Cortex of kidney (tissue), 1 donor: Measurements from ENCODE around the gene EFCAB11.

ENCODE experiments used
- DNase-seq: peaks from one replicate; lab custom pipeline; 2025; lab: John Stamatoyannopoulos, UW

EFCAB11 gene

GRCh38 chr14:89866458-89866857 lies 88.1 kb downstream of the EFCAB11 start:
- DNase-seq = no peak

- no peak for DNase-seq
These were observed 89.4 kb downstream of the EFCAB11 start for GRCh38 chr14:89865153-89865552.

GRCh38 chr14:89862856-89863255 lies 91.7 kb downstream of the EFCAB11 start:
- no peak for DNase-seq

GRCh38 chr14:89861630-89862029 lies 92.9 kb downstream of the EFCAB11 start:
- no peak for DNase-seq

- no peak for DNase-seq
These were observed 96.4 kb downstream of the EFCAB11 start for GRCh38 chr14:89858089-89858488.

GRCh38 chr14:89856871-89857345 lies 97.6 kb downstream of the EFCAB11 start:
- DNase-seq = no peak

GRCh38 chr14:89855961-89856656 lies 98.4 kb downstream of the EFCAB11 start:
- no peak for DNase-seq

- DNase-seq = no peak
These were observed 100.4 kb downstream of the EFCAB11 start for GRCh38 chr14:89853936-89854693.

- DNase-seq = no peak
These were observed 103.4 kb downstream of the EFCAB11 start for GRCh38 chr14:89851106-89851505.

- DNase-seq = no peak
These were observed 104.6 kb downstream of the EFCAB11 start for GRCh38 chr14:89849931-89850330.

- DNase-seq = no peak
These were observed 106.4 kb downstream of the EFCAB11 start for GRCh38 chr14:89848165-89848564.

- DNase-seq = no peak
These were observed 109.2 kb downstream of the EFCAB11 start for GRCh38 chr14:89845346-89845745.

- DNase-seq = no peak
These were observed 110.0 kb downstream of the EFCAB11 start for GRCh38 chr14:89844508-89844907.

- DNase-seq = no peak
These were observed 111.7 kb downstream of the EFCAB11 start for GRCh38 chr14:89842837-89843236.

- no peak for DNase-seq
These were observed 112.7 kb downstream of the EFCAB11 start for GRCh38 chr14:89841851-89842250.

- DNase-seq = no peak
These were observed 117.6 kb downstream of the EFCAB11 start for GRCh38 chr14:89836830-89837469.

- no peak for DNase-seq
These were observed 120.9 kb downstream of the EFCAB11 start for GRCh38 chr14:89833661-89834060.

- no peak for DNase-seq
These were observed 121.4 kb downstream of the EFCAB11 start for GRCh38 chr14:89833120-89833532.

GRCh38 chr14:89828471-89829165 lies 125.9 kb downstream of the EFCAB11 start:
- no peak for DNase-seq

GRCh38 chr14:89827265-89827664 lies 127.3 kb downstream of the EFCAB11 start:
- no peak for DNase-seq

- DNase-seq = no peak
These were observed 127.9 kb downstream of the EFCAB11 start for GRCh38 chr14:89826596-89826995.

- DNase-seq = no peak
These were observed 130.8 kb downstream of the EFCAB11 start for GRCh38 chr14:89823743-89824142.
